AG04449 (cell line): ENCODE results near the gene XPO4.

Experiments used
- CTCF ChIA-PET: fragments of 350-600 bp; formaldehyde crosslinking; extraction: SDS; loops from one replicate; lab custom pipeline; 2021; ENCODE audit warnings: antibody characterized with exemption; lab: Yijun Ruan, JAX
- POLR2A ChIA-PET: fragments of 400-600, 350-600 bp; formaldehyde crosslinking; extraction: SDS; loops from one replicate; lab custom pipeline; 2020; ENCODE audit warnings: antibody characterized with exemption, inconsistent platforms; lab: Yijun Ruan, JAX
- DNase-seq: peaks from one replicate; pipeline ENCODE4 v3.0.0-alpha.2; 2010; ENCODE audit warnings: low read depth, low spot score
- H3K4me3 ChIP-seq: 2 replicates; pipeline ENCODE4 v1.5.1; 2011; ENCODE audit warnings: low read depth, mild to moderate bottlenecking, control low read depth, low read length
- TF ChIP-seq, protein P1 (sequence below): IDR thresholded peaks from one replicate; pipeline ENCODE4 v1.5.1; 2011; ENCODE audit warnings: mild to moderate bottlenecking, moderate library complexity, low read length, control low read depth, inconsistent platforms; ENCODE audit not compliant: insufficient read depth; ENCODE audit errors: missing control alignments

XPO4 gene

DNA sequence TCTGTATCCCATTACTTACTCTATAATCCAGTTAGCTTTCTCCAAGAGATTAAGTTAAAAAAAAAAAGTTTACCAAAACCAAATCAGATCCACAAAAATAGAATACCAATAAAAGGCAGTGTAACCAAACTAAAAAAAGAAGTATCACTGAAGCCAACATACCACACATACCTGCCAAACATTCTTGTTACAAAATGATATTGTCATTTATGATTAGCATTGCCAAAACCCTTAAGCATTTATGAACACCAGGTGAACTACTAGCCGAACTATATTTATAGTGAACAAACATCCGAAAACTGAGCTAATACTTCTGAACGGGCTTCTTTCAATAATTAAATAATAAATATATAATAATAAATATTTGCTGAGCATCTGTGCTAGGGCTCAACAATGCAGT is 69.7 kb downstream of the XPO4 start:
- TF ChIP-seq, protein P1, sequence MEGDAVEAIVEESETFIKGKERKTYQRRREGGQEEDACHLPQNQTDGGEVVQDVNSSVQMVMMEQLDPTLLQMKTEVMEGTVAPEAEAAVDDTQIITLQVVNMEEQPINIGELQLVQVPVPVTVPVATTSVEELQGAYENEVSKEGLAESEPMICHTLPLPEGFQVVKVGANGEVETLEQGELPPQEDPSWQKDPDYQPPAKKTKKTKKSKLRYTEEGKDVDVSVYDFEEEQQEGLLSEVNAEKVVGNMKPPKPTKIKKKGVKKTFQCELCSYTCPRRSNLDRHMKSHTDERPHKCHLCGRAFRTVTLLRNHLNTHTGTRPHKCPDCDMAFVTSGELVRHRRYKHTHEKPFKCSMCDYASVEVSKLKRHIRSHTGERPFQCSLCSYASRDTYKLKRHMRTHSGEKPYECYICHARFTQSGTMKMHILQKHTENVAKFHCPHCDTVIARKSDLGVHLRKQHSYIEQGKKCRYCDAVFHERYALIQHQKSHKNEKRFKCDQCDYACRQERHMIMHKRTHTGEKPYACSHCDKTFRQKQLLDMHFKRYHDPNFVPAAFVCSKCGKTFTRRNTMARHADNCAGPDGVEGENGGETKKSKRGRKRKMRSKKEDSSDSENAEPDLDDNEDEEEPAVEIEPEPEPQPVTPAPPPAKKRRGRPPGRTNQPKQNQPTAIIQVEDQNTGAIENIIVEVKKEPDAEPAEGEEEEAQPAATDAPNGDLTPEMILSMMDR: no peak
- no peak overlapping the region for H3K4me3 ChIP-seq
- CTCF ChIA-PET: interaction anchor here (0.8 to 2.9 kb wide), 9 partner anchors 8 to 338 kb away, joined by 3 to 14 read pairs (median 7); partner anchors contain the start of gene IL17D
- POLR2A ChIA-PET: no interaction called here
- no peak for DNase-seq

DNA sequence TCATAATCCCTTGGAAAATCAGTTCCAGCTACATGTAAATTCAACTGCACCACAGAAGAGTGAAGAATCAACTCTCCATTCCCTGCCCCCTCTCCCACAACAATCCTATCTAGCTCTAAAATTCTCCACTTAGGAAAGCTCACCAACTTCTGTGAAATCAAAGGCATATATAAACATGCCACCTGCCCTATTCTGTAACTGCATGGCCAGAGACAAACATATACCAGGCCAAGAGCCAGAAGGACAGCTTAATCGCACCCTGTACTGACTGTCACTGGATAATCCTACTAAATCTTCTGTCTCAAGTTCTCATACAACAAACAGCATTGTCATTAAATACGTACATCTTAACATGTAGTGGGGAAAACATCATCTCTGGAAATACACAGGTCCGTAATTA is 70.6 kb downstream of the XPO4 start:
- DNase-seq: no peak
- CTCF ChIA-PET: interaction anchor here (0.8 to 2.9 kb wide), 12 partner anchors 8 to 337 kb away, joined by 3 to 14 read pairs (median 3); partner anchors contain the start of gene IL17D
- POLR2A ChIA-PET: no interaction called here
- no peak overlapping the region for H3K4me3 ChIP-seq
- TF ChIP-seq, protein P1: no peak

DNA sequence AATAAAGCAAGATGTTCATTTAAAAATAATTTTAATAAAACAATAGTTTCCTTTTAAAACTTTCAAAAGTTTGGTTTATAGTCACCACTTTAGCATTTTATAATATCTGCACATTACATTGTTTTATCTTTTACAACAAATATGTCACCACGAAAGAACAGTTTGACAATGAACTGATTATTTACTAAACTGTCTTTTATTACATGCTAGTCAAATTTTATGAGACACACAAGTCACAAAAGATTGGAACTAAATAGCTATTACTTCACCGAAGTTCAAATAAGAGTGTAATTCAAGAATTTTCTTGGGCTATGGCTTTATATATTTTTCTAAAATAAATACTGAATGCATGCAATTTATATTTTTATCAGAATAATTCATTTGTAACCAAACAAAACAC is 71.3 kb downstream of the XPO4 start:
- TF ChIP-seq, protein P1: no peak
- H3K4me3 ChIP-seq: no peak overlapping the region
- no peak for DNase-seq
- CTCF ChIA-PET: interaction anchor here (0.6 to 2.9 kb wide), 11 partner anchors 10 to 337 kb away, joined by 3 to 14 read pairs (median 3); partner anchors contain the start of gene IL17D
- POLR2A ChIA-PET: no interaction called here

DNA sequence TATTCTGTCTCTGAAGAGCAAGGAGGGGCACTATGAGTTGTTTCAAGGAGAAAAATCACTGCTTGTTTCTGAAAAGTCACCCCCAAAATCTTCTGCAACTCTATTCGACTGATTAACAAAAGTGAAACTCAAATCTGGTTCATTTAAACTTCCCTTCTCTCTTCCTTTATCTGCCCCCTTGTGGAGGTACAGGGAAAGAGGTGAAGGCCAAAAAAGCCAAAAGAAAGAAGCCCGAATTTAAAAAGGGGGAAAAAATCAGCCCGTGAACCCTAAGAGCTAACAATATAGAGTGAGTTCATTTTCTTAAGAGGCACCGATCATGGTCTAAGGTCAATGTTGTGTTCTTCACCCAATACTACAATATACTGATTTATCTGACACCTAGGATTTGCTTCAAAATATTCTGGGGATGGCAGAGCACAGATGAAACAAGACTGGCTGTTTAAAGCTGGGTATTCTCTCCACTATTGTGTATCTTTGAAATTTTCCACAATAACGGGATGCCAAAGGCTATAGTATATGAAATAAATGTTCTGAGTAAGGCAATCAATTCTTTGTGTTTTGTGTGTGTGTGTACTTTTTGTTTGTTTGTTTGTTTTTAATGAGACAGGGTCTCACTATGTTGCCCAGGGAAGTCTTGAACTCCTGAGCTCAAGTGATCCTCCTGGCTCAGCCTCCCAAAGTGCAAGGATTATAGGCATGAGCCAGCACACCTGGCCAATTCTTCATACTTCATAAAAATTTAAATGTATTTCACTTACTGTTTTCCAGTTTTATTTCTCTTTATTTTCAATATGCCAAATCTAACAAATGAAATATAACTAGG is 73.8 kb downstream of the XPO4 start:
- DNase-seq: no peak
- H3K4me3 ChIP-seq: peak overlapping the region; percentile 31; the same call in 1 of the 2 replicates
- ChIA-PET CTCF (interaction anchor here (0.6 to 5.2 kb wide), 54 partner anchors 9 to 649 kb away, joined by 3 to 126 read pairs (median 5); partner anchors contain the start of gene IL17D), POLR2A (no interaction called here)
- TF ChIP-seq, protein P1: peak; percentile 62

DNA sequence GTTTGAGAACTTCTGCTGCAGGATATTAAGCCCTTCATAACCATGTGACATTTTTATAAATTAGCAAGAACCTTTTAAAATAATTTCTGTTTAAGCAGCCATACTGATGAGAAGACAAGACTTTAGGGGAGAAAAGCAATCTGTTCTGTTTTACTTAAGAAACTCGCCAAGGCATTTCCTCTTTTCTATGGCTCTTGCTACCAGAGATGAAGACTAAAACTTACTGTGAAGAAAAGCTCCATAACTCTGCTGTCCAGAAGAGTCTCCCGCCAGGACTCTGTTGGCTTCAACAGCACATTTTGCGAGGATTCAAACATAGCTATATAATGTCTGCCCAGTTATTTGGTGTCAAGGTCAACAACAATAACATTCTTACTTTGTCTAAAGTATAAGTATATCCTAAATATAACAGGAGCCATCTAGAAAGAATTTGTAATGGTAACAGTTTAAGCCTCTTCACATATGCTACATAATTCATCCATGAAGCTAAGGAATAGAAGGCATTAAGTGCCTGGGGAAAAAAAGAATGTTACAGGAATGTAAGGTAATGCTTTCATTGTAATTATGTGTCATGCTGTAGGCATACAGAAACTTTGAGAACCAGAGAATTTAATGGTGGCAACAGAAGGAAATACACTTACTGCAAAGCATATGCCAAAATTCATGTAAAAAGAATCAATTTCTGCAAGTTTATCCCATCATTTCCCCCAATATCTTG is 75.5 kb downstream of the XPO4 start:
- no peak overlapping the region for H3K4me3 ChIP-seq
- DNase-seq: no peak
- TF ChIP-seq, protein P1: no peak
- POLR2A ChIA-PET: interaction anchor here (1.4 kb wide), 1 partner anchor 12 kb away, joined by 5 read pairs; no protein-coding TSS in a partner anchor
- CTCF ChIA-PET: interaction anchor here (1.0 to 5.2 kb wide), 11 partner anchors 10 to 630 kb away, joined by 3 to 126 read pairs (median 8); no protein-coding TSS in a partner anchor

DNA sequence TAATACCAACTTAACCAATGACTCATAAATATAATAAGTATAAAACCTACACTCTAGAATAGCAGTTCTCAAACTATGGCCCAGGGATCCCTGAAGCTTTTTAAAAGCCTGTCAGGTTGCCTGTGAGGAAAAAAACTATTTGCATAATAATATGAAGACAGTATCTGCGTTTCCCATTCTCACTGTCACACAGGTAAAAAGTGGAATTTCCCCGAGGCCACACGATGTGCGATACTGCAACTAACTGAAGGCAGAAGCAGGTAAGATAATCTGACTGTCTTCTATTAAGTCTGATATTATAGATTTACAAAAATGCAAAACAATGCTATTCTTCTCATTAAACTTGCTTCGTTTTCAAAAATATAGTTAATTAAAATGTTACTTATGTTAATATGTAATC is 76.2 kb downstream of the XPO4 start:
- TF ChIP-seq, protein P1: no peak
- ChIA-PET CTCF (interaction anchor here (0.8 to 5.2 kb wide), 11 partner anchors 9 to 630 kb away, joined by 3 to 126 read pairs (median 4); no protein-coding TSS in a partner anchor), POLR2A (interaction anchor here (1.4 kb wide), 1 partner anchor 11 kb away, joined by 5 read pairs; no protein-coding TSS in a partner anchor)
- DNase-seq: no peak
- no peak overlapping the region for H3K4me3 ChIP-seq
